ENCODE data around the gene SARM1. TPM values are rescaled to one million over a fixed set of nuclear protein-coding genes. Genes with fewer than 3 reads are reported as not detected.

Gene SARM1
- total and polyA plus RNA-seq, 2 of the 13 experiments (the other 11 are each of a cell fraction or from before 2014, with no cell fraction given), result 0.73 to 0.86 TPM

DNA sequence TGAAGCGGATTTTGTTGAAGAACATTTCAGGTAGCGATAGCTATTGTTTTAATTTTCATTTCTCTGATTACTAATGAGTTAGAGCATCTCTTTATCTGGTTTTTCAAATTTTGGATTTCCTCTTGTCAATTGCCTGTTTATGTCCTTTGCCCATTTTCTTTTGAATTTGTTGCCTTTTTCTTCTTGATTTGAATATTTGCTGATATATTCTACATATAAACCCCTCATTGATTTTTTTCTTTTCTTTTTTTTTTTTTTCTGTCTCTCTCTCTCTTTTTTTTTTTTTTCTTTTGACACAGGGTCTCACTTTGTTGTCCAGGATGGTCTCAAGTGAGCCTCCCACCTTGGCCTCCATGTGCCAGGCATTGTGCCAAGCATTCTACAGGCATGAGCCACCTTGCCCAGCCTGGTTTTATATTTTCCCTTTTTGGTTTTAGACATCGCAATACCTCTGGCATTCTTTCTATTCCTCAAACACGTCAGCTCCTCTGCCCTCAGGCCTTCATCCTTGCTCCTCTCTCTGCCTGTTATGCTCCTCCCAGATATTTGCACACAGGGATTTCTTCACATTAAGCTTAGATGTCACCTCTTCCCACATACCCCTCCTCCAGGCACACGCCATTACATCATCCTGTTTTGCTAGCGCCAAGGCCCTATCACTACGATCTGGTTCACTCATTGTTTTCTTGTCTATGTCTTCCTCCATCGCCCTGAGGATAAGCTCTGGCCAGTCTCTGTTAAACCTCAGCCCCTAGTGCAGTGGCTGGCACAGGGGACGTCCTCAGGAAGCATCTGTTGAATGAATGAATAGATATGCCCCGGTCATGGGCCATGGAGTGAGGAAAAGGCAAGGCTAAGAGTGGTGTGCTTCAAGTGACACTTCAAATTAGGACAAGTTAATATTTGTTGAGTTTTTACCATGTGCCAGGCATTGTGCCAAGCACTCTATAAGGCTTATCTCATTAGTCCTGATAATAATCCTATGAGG is 8.6 kb downstream of the SARM1 start (continued):
- TF ChIP-seq, protein P1, sequence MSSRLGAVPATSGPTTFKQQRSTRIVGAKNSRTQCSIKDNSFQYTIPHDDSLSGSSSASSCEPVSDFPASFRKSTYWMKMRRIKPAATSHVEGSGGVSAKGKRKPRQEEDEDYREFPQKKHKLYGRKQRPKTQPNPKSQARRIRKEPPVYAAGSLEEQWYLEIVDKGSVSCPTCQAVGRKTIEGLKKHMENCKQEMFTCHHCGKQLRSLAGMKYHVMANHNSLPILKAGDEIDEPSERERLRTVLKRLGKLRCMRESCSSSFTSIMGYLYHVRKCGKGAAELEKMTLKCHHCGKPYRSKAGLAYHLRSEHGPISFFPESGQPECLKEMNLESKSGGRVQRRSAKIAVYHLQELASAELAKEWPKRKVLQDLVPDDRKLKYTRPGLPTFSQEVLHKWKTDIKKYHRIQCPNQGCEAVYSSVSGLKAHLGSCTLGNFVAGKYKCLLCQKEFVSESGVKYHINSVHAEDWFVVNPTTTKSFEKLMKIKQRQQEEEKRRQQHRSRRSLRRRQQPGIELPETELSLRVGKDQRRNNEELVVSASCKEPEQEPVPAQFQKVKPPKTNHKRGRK (CRISPR knock-in tag; IDR thresholded peaks at IDR 0.05), result 0 out of 2 replicates have a peak, but pooled peaks have one; percentile 54
- 0 out of 2 replicates have a peak, but pooled peaks have one; percentile 40 for TF ChIP-seq JUN (CRISPR knock-in tag; IDR thresholded peaks at IDR 0.05)
- TF ChIP-seq CBX5 (CRISPR knock-in tag; IDR thresholded peaks at IDR 0.05; ENCODE audit: borderline replicate concordance), result peak; percentile 61; the same call in 1 of the 2 replicates
- TF ChIP-seq SOX5 (CRISPR knock-in tag; IDR thresholded peaks at IDR 0.05; ENCODE audit: borderline replicate concordance), result peak; percentile 42; the same call in 1 of the 2 replicates
- TF ChIP-seq, protein P2, sequence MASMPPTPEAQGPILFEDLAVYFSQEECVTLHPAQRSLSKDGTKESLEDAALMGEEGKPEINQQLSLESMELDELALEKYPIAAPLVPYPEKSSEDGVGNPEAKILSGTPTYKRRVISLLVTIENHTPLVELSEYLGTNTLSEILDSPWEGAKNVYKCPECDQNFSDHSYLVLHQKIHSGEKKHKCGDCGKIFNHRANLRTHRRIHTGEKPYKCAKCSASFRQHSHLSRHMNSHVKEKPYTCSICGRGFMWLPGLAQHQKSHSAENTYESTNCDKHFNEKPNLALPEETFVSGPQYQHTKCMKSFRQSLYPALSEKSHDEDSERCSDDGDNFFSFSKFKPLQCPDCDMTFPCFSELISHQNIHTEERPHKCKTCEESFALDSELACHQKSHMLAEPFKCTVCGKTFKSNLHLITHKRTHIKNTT (CRISPR knock-in tag; IDR thresholded peaks at IDR 0.05), result no peak
- TF ChIP-seq, protein P3, sequence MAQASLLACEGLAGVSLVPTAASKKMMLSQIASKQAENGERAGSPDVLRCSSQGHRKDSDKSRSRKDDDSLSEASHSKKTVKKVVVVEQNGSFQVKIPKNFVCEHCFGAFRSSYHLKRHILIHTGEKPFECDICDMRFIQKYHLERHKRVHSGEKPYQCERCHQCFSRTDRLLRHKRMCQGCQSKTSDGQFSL (CRISPR knock-in tag; IDR thresholded peaks at IDR 0.05), result no peak
- TF ChIP-seq NFKBIZ (CRISPR knock-in tag; IDR thresholded peaks at IDR 0.05), result 0 out of 2 replicates have a peak, but pooled peaks have one; percentile 23
- peak; percentile 85 for TF ChIP-seq CEBPG (CRISPR knock-in tag; IDR thresholded peaks at IDR 0.05)
- TF ChIP-seq, protein P4, sequence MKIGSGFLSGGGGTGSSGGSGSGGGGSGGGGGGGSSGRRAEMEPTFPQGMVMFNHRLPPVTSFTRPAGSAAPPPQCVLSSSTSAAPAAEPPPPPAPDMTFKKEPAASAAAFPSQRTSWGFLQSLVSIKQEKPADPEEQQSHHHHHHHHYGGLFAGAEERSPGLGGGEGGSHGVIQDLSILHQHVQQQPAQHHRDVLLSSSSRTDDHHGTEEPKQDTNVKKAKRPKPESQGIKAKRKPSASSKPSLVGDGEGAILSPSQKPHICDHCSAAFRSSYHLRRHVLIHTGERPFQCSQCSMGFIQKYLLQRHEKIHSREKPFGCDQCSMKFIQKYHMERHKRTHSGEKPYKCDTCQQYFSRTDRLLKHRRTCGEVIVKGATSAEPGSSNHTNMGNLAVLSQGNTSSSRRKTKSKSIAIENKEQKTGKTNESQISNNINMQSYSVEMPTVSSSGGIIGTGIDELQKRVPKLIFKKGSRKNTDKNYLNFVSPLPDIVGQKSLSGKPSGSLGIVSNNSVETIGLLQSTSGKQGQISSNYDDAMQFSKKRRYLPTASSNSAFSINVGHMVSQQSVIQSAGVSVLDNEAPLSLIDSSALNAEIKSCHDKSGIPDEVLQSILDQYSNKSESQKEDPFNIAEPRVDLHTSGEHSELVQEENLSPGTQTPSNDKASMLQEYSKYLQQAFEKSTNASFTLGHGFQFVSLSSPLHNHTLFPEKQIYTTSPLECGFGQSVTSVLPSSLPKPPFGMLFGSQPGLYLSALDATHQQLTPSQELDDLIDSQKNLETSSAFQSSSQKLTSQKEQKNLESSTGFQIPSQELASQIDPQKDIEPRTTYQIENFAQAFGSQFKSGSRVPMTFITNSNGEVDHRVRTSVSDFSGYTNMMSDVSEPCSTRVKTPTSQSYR (CRISPR knock-in tag; IDR thresholded peaks at IDR 0.05; ENCODE audit: borderline replicate concordance), result peak; percentile 51; the same call in 1 of the 2 replicates
- no peak for TF ChIP-seq TOE1 (CRISPR knock-in tag; IDR thresholded peaks at IDR 0.05)
- TF ChIP-seq CEBPB (IDR thresholded peaks at IDR 0.05; ENCODE audit: borderline replicate concordance, low read depth, low read length), result peak; percentile 85
